Lower lobe of right lung (tissue), 2 donors: ENCODE data around the gene JMY. TPM values are rescaled to one million over a fixed set of nuclear protein-coding genes. Genes with fewer than 3 reads are reported as not detected.

ENCODE experiments used
- ATAC-seq, 2 donors: fragments of 200-7000 bp; cut with Tn5 transposase; one replicate each; pipeline ENCODE4 v1.9.1; 2020 to 2022; ENCODE audit warnings: mild to moderate bottlenecking in 2 of 2, moderate library complexity in 2 of 2
- DNase-seq: peaks from one replicate; pipeline ENCODE4 v3.0.0-alpha.2; 2020
- H3K27ac ChIP-seq: fragments of 200-600 bp; one replicate; pipeline ENCODE4 v1.8.0; 2022
- H3K27me3 ChIP-seq: fragments of 200-600 bp; one replicate; pipeline ENCODE4 v1.8.0; 2022; ENCODE audit warnings: low read depth
- H3K36me3 ChIP-seq: fragments of 200-600 bp; one replicate; pipeline ENCODE4 v1.8.0; 2022; ENCODE audit warnings: mild to moderate bottlenecking
- H3K4me1 ChIP-seq: fragments of 200-600 bp; one replicate; pipeline ENCODE4 v1.8.0; 2022
- H3K4me3 ChIP-seq: fragments of 200-600 bp; one replicate; pipeline ENCODE4 v1.8.0; 2022; ENCODE audit warnings: mild to moderate bottlenecking
- H3K9me3 ChIP-seq: fragments of 200-600 bp; one replicate; pipeline ENCODE4 v1.8.0; 2022
- intact Hi-C: fragments of 100-400 bp; cut with DNase I; formaldehyde crosslinking; loops from one replicate; pipeline ENCODE4 v1.11.0; 2022
- total RNA-seq: library from RNA; stranded (reverse); fragmentation: NEBNext Ultra II Directional; extraction: Animal tissue kit (Norgen Biotek cat#: 25700); gene quantifications from one replicate; pipeline ENCODE4 v1.2.1, GENCODE V29; 2021
- TF ChIP-seq, protein P1 (sequence below): fragments of 200-600 bp; IDR thresholded peaks from one replicate; pipeline ENCODE4 v1.8.0; 2022; ENCODE audit warnings: antibody characterized with exemption, mild to moderate bottlenecking
- donor health status: DM: no; HTN: yes; CAD: no; lungs with severe emphysema.

JMY gene
- total RNA-seq, 1 donor from 2014 or later: 10.6 TPM

DNA sequence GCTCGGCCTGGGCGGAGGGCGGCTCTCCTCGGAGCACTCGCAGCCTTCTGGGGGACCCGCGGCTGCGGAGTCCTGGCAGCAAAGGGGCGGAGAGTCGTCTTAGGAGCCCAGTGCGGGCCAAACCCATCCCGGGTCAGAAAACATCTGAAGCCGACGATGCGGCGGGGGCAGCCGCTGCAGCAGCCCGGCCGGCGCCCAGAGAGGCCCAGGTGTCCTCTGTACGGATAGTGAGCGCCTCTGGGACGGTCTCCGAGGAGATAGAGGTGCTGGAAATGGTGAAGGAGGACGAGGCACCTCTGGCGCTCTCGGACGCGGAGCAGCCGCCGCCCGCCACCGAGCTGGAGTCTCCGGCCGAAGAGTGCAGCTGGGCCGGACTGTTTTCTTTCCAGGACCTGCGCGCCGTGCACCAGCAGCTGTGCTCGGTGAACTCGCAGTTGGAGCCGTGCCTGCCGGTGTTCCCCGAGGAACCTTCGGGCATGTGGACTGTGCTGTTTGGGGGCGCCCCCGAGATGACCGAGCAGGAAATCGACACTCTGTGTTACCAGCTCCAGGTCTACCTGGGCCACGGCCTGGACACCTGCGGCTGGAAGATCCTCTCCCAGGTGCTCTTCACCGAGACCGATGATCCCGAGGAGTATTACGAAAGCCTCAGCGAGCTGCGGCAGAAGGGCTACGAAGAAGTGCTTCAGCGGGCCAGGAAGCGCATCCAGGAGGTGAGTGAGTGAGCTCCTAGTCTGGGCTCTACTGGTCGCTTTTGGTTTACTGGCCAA lies 1.2 kb downstream of the JMY start:
- Histone ChIP-seq H3K4me1 (peaks cover 48% of the 10 kb centered on the region), H3K36me3 (no peaks in the 10 kb centered on the region), H3K4me3 (peak overlapping the region; percentile 98), H3K27ac (peak overlapping the region; percentile 89), H3K9me3 (no peaks in the 10 kb centered on the region), H3K27me3 (no peaks in the 10 kb centered on the region)
- TF ChIP-seq, protein P1, sequence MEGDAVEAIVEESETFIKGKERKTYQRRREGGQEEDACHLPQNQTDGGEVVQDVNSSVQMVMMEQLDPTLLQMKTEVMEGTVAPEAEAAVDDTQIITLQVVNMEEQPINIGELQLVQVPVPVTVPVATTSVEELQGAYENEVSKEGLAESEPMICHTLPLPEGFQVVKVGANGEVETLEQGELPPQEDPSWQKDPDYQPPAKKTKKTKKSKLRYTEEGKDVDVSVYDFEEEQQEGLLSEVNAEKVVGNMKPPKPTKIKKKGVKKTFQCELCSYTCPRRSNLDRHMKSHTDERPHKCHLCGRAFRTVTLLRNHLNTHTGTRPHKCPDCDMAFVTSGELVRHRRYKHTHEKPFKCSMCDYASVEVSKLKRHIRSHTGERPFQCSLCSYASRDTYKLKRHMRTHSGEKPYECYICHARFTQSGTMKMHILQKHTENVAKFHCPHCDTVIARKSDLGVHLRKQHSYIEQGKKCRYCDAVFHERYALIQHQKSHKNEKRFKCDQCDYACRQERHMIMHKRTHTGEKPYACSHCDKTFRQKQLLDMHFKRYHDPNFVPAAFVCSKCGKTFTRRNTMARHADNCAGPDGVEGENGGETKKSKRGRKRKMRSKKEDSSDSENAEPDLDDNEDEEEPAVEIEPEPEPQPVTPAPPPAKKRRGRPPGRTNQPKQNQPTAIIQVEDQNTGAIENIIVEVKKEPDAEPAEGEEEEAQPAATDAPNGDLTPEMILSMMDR: no peak
- intact Hi-C loops: no loop called here
- peak; percentile 56 for DNase-seq
- ATAC-seq: peak; percentile 48 to 51

DNA sequence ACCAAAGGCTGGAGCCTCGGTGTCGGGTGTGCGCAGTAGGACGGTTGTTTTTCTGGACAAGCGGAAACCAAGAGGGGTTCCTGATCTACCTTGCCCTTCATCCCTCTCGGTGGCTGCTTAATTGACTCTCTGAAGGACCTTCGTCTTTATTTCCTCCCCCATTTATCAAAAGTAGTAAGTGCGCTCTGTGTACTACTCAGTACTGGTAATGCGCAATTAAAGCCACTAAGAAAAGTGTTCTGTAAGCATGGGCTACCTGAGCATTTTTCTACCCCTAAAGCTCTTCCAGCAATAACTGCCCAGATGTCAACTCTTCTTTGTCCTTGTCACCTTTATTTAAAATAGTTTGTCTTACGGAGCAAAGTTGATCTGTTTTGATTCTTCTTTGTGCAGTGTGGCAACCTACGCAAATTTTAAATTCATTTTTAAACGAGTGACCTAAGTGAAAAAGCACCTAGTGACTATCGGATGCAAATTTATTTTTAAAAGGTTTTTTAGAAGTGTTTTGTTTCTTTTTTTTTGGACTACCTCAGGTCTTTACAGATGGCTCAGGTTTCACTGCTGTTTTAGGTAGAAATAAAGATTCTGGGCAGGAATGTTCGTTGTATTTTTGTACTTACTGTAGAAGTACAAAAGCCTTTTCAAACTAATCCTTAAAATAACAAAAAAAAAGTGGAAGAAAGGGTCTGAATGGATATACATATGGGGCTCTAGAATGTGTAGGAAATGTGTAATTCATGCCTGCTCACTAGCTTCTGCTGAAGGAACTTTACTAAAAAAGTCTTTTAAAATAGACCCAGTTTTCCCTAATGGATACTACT lies 2.0 kb downstream of the JMY start:
- Histone ChIP-seq H3K36me3 (no peaks in the 10 kb centered on the region), H3K4me3 (peak overlapping the region; percentile 98), H3K9me3 (no peaks in the 10 kb centered on the region), H3K27me3 (no peaks in the 10 kb centered on the region), H3K4me1 (peaks cover 48% of the 10 kb centered on the region), H3K27ac (peak overlapping the region; percentile 89)
- intact Hi-C loops: no loop called here
- no peak for DNase-seq
- no peak for ATAC-seq
- TF ChIP-seq, protein P1: no peak

DNA sequence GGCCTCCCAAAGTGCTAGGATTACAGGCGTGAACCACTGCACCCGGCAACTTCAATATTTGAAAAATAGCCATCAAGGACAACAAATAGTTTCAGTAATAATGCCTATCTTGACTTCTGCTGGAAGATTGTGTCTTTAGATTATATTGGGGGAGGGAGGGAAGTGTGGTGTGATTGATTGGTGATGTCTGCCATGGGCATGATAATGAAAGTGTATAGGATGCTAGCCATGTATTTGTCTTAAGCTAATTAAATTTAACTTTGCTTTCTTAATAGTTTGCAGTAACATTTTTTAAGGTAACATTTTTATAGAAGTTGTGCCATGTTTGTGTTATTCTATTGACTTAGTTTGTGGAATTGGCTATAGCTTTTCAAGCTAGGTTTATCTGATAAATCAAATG lies 4.6 kb downstream of the JMY start:
- DNase-seq: no peak
- no peaks in the 10 kb centered on the region for H3K9me3 ChIP-seq
- intact Hi-C loops: no loop called here
- H3K4me3 ChIP-seq: no peak overlapping the region
- peaks cover 41% of the 10 kb centered on the region for H3K4me1 ChIP-seq
- H3K27me3 ChIP-seq: no peaks in the 10 kb centered on the region
- no peaks in the 10 kb centered on the region for H3K36me3 ChIP-seq
- no peak overlapping the region for H3K27ac ChIP-seq
- no peak for ATAC-seq
- TF ChIP-seq, protein P1: no peak

DNA sequence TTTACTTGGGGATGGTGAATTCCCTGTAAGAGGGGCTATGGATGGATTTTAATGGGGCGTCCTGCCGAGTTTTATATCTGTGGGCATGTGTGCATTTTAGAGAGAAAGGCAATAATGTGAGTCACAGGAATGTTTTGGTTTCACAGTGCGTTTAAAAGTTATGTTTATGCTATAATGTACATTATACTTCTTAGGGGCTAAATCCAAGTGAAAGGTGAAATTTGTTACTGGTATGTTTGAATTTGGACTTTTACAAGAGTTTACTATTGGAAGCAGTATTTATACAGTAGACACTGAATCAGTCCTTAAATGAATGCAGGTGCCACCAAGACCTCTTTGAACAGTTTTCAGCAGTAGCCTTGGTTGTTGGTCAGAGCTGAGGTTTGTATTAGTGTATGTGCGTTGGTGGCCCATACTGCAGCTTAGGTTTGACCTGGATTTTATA lies 5.6 kb downstream of the JMY start:
- TF ChIP-seq, protein P1: no peak
- H3K36me3 ChIP-seq: no peaks in the 10 kb centered on the region
- H3K4me1 ChIP-seq: peaks cover 41% of the 10 kb centered on the region
- no peaks in the 10 kb centered on the region for H3K9me3 ChIP-seq
- no peak overlapping the region for H3K4me3 ChIP-seq
- H3K27ac ChIP-seq: no peak overlapping the region
- DNase-seq (no peak), ATAC-seq (no peak)
- intact Hi-C loops: no loop called here
- H3K27me3 ChIP-seq: no peaks in the 10 kb centered on the region

DNA sequence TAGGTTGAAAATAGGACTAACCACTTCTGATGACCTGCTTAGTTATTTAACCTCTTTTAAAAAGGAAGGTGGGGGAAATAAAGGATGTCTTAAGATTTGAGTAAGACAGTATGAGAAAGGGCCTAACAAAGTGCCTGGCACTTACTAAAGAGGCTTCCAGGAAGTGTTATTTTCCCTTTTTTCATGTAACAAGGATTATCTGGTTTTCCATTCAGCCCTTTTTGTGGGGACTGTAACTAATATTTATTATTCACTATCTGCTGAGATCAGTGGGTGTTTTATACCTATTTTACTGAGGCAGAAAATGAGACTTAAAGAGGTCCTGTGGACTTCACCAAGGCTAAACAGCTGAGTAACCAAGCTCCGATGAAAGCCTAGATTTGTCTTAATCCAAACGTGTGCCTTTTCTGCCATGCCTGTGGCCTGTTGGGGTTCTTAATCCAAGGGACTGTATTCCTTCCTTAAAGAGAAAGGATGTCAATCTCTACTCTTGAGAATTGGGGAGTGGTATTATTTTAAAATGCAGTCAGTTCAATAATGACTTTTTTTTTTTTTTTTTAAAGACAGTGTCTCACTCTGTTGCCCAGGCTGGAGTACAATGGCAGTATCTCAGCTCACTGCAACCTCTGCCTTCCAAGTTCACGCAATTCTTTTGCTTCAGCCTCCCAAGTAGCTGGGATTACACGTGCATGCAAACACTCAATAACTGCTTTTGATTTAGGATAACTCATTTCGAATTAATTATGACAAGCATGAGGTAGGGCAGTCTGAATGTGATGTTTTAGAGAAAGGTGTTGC lies 6.5 kb downstream of the JMY start:
- Histone ChIP-seq H3K4me1 (peaks cover 41% of the 10 kb centered on the region), H3K9me3 (no peaks in the 10 kb centered on the region), H3K36me3 (no peaks in the 10 kb centered on the region), H3K27me3 (no peaks in the 10 kb centered on the region), H3K27ac (no peak overlapping the region), H3K4me3 (no peak overlapping the region)
- ATAC-seq (no peak), DNase-seq (no peak)
- intact Hi-C loops: no loop called here
- TF ChIP-seq, protein P1: no peak
